GM19438 (cell line): Measurements from ENCODE around the gene EXOSC7.
"Not testable (repeated sequence)": the region's sequence is repeated elsewhere in the genome, so short reads cannot be mapped to it uniquely, and the experiment has no call there.

Experiments
- ATAC-seq: cut with Tn5 transposase; IDR thresholded peaks from one replicate; pipeline ENCODE4 v1.9.1; 2021; ENCODE audit warnings: low read depth; ENCODE audit not compliant: unreplicated experiment

The EXOSC7 gene

GRCh38 chr3:45051685-45052084 is 75.6 kb downstream of the EXOSC7 start:
- no peak for ATAC-seq

GRCh38 chr3:45053805-45054195 is 77.8 kb downstream of the EXOSC7 start:
- ATAC-seq, result not testable (repeated sequence)

GRCh38 chr3:45054196-45054857 is 78.3 kb downstream of the EXOSC7 start:
- no peak for ATAC-seq

GRCh38 chr3:45055032-45055410 is 79.0 kb downstream of the EXOSC7 start:
- no peak for ATAC-seq

- ATAC-seq, result no peak
Measured at GRCh38 chr3:45055411-45056143, 79.5 kb downstream of the EXOSC7 start.

GRCh38 chr3:45056608-45057301 is 80.7 kb downstream of the EXOSC7 start:
- no peak for ATAC-seq

- no peak for ATAC-seq
Measured at GRCh38 chr3:45057557-45057956, 81.5 kb downstream of the EXOSC7 start.

- no peak for ATAC-seq
Measured at GRCh38 chr3:45059132-45059531, 83.1 kb downstream of the EXOSC7 start.

GRCh38 chr3:45060165-45060892 is 84.3 kb downstream of the EXOSC7 start:
- ATAC-seq, result no peak
